Activated gamma-delta T cell treated with anti-CD3 and anti-CD28 coated beads, Interleukin-2, amount 50 U/mL, for 16 hours (primary cell): ENCODE results near the gene PDCD2L.
"Not testable (repeated sequence)": the region's sequence is repeated elsewhere in the genome, so short reads cannot be mapped to it uniquely, and the experiment has no call there.

Experiments
- DNase-seq: peaks from one replicate; pipeline ENCODE4 v3.0.0-alpha.2; 2020; ENCODE audit warnings: low read depth

PDCD2L gene

GRCh38 chr19:34411216-34411615, 7.0 kb downstream of the PDCD2L start:
- no peak for DNase-seq

DNA sequence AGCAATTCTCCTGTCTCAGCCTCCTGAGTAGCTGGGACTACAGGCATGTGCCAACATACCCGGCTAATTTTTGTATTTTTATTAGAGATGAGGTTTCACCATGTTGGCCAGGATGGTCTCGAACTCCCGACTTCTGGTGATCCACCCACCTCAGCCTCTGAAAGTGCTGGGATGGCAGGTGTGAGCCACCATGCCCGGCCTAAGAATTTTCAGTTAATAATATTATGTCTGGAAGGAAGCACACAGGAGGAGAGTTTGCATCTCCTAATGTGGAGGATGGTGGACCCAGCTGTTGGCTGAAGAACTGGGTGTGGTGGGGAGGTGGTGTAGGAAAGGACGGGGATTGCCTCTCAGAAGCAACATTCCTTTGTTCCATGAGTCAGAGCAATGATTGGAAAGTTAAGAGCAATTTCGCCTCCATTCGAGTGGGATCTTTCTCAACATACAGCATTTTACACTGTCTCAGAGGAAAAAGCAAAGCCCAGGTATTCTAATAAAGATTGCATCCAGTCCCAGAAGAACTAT, 11.9 kb downstream of the PDCD2L start:
- DNase-seq = no peak

- no peak for DNase-seq
Observed at GRCh38 chr19:34418300-34418699, 14.1 kb downstream of the PDCD2L start.

GRCh38 chr19:34426096-34426661, 22.0 kb downstream of the PDCD2L start:
- DNase-seq = no peak

DNA sequence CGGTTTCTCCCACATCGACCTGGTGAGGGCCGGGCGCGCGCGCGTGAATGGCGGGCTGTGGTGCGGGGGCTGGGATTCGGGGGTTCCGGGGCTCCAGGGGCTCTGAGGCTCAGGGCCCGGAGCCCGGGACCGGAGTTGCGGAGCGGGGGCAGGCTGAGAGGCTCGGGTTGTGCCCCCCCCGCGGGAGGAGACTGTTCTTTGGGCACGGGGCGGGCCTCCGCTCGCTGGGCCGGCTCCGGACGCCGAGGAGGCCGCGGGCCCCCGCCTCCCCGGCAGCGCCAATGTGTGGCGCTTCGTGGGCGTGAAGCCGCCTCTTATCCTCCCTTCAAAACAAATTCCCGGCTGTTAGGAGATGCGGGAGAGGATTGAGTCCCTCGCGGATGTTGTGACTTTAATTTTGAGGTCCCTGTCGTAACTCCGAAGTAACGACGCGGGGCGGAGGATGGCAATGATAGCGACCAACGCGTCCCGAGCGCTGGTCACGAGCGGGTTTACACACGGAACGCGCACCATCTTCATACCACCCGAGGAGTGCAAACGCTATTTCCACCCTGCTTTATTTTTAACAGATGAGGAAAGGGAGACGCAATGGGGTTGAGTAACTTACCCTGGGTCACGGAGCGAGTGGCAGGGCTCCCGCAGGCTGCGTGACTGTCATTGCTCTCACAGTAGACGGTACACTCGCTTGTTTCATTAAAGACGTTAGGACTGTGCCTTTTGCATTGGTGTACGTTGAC, 24.5 kb downstream of the PDCD2L start:
- DNase-seq = peak; percentile 7

- DNase-seq = no peak
Observed at GRCh38 chr19:34429553-34429952, 25.4 kb downstream of the PDCD2L start.

DNA sequence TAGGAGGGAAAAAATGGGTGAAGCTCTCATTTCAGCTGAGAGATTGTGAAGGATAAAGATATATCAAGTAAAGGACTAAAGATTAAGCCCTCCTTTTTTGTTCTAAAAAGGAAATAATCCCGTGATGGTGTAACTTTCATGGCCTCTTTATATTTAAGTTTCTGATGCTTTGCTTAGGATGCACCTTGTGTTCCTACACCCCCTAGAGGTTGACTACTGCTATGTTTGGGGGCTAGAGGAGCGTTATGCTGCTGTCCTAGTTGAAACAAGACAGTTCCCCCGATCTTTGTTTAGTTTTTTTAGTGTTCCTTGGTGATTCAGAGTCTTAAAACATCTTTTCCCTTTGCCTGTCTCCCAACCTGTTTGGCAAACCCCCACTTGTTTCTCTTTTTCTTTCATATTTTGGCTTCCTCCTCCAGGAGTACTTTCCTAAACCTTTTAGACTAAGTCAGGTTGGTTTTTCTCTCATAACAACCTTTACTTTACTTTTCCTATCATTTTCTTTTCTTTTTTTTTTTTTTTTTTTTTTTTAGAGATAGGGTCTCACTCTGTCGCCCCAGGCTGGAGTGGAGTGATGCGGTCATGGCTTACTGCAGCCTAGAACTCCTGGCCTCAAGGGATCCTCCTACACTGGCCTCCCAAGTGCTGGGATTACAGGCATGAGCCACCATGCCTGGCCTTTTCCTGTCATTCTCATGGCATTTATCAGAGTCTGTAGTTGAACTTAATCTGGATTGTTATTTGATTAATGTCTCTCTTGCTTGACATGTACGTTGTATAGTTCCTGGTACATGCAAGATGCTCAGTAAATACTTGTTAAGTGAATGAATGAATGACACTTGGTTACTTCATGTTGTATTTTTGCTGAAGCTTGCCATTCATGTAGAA, 26.8 kb downstream of the PDCD2L start:
- peak; percentile 14 for DNase-seq

DNA sequence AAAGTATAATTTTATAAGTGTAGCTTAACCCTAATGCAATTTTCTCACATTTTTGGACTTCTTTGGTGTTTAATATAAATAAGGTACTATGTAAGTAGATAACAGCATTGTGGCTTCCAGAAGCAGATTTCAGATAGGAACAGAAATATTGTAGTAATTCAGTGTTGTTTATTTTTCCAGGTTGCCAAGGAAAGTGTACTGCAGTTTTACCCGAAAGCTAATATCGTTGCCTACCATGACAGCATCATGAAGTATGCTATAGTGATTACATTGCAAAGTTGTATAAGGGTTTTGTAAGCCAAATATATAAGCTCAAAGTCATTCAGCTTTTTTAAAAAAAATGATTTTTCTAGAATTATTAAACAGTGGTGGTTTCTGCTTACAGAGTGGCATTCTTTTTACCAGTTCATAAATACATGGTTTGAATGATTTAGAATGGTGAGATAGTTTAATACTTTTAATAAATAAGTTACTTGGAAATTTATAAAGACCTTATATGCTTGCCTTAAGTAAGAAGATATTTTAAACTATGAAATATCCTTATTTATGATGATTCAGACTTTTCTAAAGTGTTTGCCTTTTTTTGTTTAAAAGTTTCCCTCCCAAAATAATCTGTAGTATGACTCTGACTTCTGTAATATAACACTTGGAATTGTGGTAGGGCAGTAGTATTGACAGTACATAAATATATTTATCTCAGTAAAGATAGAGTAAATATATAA, 27.6 kb downstream of the PDCD2L start:
- DNase-seq = no peak

DNA sequence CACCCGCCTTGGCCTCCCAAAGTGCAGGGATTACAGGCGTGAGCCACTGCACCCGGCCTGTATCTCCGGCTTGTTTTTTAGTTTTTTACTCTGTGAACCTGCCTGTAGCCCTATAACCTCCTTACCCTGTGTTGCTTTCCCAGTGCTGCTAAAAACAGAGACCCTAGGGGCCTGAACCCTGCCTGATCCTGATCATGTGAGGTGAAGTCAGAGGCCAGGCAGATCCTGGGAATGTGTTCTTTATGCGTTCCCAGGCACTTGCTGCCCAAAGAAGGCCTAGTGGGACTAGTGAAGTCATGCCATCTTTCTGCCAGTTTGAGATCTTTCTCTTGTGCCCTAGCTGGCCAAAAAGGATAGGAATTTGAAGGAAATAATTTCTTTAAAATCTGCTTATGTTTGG, 28.6 kb downstream of the PDCD2L start:
- DNase-seq = no peak

GRCh38 chr19:34436716-34437115, 32.5 kb downstream of the PDCD2L start:
- DNase-seq = no peak

DNA sequence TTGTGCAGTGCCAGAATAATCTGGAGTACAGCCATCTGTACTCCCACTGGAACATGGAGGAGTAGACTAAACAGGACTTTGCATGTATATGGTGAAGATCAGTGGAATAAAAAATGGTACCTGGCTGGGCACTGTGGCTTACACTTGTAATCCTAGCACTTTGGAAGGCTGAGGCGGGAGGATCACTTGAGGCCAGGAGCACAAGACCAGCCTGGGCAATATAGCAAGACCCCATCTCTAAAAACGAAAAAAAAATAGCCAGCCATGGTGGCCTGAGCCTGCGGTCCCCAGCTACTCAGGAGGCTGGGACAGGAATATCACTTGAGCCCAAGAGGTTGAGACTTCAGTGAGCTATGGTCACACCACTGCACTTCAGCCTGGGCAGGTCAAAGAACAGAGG, 44.0 kb downstream of the PDCD2L start:
- no peak for DNase-seq

DNA sequence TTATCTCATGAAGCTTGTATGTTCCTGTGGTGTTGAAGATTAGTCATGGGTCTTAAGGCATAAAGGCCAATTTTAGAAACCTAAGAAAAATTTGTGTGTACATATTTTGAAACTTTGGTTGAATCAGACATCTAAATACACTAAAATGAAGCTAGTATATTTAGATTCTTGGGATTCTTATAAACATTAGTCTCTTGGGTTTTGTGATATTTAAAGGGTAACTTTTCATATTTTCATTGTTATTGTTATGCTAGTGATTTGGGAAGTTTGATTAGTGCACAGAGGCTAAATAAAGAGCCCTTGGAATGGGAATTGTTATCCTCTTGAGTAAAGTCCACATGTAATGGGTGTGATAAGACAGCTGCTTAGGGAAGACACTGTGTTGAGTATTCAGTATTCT, 48.5 kb downstream of the PDCD2L start:
- no peak for DNase-seq

GRCh38 chr19:34454091-34454490, 49.9 kb downstream of the PDCD2L start:
- DNase-seq = no peak

- DNase-seq = no peak
Observed at GRCh38 chr19:34454685-34455084, 50.5 kb downstream of the PDCD2L start.

DNA sequence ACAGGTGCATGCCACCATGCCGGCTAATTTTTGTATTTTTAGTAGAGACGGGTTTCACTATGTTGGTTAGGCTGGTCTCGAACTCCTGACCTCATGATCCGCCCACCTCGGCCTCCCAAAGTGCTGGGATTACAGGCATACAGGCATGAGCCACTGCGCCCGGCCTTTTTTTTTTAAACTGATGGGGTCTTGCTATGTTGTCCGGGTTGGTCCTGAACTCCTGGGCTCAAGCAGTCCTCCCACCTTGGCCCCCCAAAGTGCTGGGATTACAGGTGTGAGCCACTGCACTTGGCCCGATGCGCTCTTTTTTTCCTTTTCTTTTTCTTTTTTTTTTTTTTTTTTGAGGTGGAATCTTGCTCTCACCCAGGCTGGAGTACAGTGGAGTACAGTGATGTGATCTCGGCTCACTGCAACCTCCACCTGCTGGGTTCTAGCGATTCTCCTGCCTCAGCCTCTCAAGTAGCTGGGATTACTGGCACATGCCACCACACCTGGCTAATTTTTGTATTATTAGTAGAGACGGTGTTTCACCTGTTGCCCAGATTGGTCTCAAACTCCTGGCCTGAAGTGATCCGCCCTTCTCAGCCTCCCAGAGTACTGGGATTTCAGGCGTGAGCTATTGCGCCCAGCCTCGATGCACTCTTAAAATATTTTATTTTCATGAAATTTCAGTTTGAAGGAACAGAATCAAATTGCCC, 51.7 kb downstream of the PDCD2L start:
- DNase-seq = not testable (repeated sequence)

DNA sequence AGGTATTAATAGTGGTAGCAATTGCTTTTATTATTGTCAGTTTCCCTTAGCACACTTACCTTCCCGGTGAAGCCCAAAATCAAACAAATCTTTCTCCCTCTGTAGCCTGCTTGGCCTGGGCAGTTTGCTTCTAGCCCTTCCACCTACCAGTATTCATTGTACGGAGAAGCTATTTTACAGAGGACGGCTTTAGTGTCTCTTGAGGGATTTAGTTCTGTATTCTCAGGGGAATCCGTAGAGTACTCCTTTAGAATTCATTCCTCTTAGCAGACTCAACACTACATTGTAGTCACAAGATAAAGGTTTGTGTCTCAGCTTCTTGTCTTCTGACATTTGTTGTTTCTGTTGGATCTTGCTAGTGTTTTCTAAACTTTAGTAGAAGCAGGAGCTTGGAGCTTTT, 53.2 kb downstream of the PDCD2L start:
- no peak for DNase-seq

GRCh38 chr19:34458677-34459076, 54.5 kb downstream of the PDCD2L start:
- no peak for DNase-seq

DNA sequence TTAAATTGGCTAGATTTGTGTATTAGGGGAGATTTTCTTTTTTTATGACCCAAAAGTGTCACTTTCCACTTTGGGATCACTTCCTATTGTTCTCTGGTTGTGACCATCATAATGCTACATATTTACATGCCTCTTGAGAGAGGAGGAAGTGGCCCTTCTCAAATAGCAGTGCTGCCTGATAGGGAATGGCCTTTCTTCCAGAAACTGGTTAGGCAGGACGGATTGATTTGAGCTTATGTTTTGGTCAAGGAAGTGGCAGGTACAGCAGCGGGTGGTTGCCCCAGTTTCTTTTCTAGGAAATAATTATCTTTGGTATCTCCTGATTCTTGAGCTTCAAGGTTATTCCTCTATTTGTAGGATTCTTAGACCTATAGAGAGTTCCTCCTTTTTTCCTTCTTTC, 55.4 kb downstream of the PDCD2L start:
- no peak for DNase-seq

DNA sequence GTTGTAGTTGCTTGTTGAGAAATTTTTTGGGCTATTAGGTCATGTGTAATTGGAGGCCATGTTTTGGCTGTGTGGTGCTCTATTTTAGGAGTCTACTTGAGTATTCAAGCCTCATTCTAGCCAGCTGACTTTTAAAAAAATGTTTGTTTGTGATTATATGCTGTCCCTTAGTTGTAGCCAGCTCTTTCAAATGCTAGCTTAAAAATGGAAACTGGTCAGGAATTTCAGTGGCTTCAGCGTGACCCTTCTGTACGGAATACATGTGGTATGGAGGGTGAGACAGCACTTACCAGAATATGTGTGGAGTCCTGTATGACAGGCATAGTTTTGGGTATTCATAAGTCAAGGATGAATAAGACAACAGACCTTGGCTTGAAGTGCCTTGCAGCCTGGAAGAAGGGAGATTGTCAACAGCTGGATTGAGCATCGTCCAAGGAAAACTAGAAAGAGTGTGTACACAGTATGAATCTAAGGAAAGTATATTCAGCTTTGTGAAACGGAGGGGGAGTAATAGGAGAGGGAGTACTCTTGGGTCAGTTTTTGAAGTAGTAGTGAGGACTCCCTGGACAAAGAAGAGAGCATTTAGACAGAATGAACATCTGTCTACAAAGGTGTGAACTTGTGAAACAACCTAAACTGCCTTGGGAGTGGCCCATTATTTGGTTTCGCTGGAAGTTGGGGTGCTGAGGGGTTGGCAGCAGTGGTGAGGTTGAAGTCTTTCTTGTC, 57.3 kb downstream of the PDCD2L start:
- DNase-seq = no peak

DNA sequence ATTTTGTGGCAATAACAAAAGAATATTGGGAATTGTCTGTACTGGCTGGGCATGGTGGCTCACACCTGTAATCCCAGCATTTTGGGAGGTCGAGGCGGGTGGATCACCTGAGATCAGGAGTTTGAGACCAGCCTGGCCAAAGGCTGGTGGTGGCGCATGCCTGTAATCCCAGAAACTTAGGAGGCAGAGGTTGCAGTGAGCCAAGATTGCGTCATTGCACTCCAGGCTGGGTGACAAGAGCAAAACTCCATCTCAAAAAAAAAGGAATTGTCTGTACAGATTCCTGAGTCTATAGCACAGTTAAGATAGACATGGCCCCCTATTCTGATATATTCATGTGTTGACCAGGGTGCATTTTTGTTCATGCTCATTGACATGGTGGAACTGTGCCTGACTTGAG, 60.6 kb downstream of the PDCD2L start:
- not testable (repeated sequence) for DNase-seq

- no peak for DNase-seq
Observed at GRCh38 chr19:34468409-34468808, 64.2 kb downstream of the PDCD2L start.
